H1 (cell line): ENCODE results near the gene GRID2. TPM values are rescaled to one million over a fixed set of nuclear protein-coding genes. Genes with fewer than 3 reads are reported as not detected.

Experiments
- ASH2L ChIP-seq: fragments of 200-600, 300-600 bp; sonication (generic); IDR thresholded peaks from one replicate; pipeline ENCODE4 v1.7.1; 2017; ENCODE audit warnings: low read length
- ATF2 ChIP-seq: IDR thresholded peaks from 2 replicates; pipeline ENCODE4 v1.6.1; 2012; ENCODE audit warnings: low read length, inconsistent platforms
- BCL11A ChIP-seq, 2 experiments: IDR thresholded peaks; one replicate each; pipeline ENCODE4 v1.6.1; 2011; ENCODE audit warnings: low read depth in 2 of 2, low read length in 2 of 2, mild to moderate bottlenecking in 2 of 2
- CEBPB ChIP-seq: IDR thresholded peaks from 2 replicates; pipeline ENCODE4 v1.6.1; 2012; ENCODE audit warnings: low read depth, low read length
- CTBP2 ChIP-seq: IDR thresholded peaks from 2 replicates; pipeline ENCODE4 v1.7.0; 2011; ENCODE audit warnings: borderline replicate concordance, mild to moderate bottlenecking, moderate library complexity, mixed read lengths, low read length; ENCODE audit not compliant: insufficient read depth, insufficient read length
- EGR1 ChIP-seq: IDR thresholded peaks from 2 replicates; pipeline ENCODE4 v1.6.1; 2011; ENCODE audit warnings: low read depth, low read length, borderline replicate concordance
- JUN ChIP-seq: IDR thresholded peaks from 2 replicates; pipeline ENCODE4 v1.6.1; 2011; ENCODE audit warnings: low read depth, mild to moderate bottlenecking, improper control_type of control experiment, low read length
- KDM1A ChIP-seq: fragments of 200-600, 300-600 bp; sonication (generic); IDR thresholded peaks from 2 replicates; pipeline ENCODE4 v1.7.1; 2016; ENCODE audit warnings: mild to moderate bottlenecking, low read length, borderline replicate concordance
- POU5F1 ChIP-seq: IDR thresholded peaks from 2 replicates; pipeline ENCODE4 v1.6.1; 2011; ENCODE audit warnings: low read depth, mild to moderate bottlenecking, low read length, moderate library complexity
- RAD21 ChIP-seq, 2 experiments: IDR thresholded peaks in 1 of 2; conservative IDR thresholded peaks in 1 of 2; 2 replicates each; pipeline ENCODE4 v1.6.1; 2011; ENCODE audit warnings: low read depth in 2 of 2, low read length in 2 of 2, improper control_type of control experiment in 1 of 2, inconsistent platforms in 1 of 2, mild to moderate bottlenecking in 1 of 2, moderate library complexity in 1 of 2
- SAP30 ChIP-seq: fragments of 300-600 bp; sonication (generic); IDR thresholded peaks from 2 replicates; pipeline ENCODE4 v1.7.1; 2012; ENCODE audit warnings: low read length, moderate library complexity, mild to moderate bottlenecking, inconsistent platforms; ENCODE audit not compliant: insufficient read depth, insufficient replicate concordance
- SIN3A ChIP-seq, 2 experiments: IDR thresholded peaks in 1 of 2; conservative IDR thresholded peaks in 1 of 2; 2 replicates each; pipeline ENCODE4 v1.6.1; 2011 to 2012; ENCODE audit warnings: low read length in 2 of 2, improper control_type of control experiment in 1 of 2, low read depth in 1 of 2, mild to moderate bottlenecking in 1 of 2
- SIX5 ChIP-seq: IDR thresholded peaks from 2 replicates; pipeline ENCODE4 v1.6.1; 2011; ENCODE audit warnings: mild to moderate bottlenecking, low read depth, low read length
- SP2 ChIP-seq: IDR thresholded peaks from 2 replicates; pipeline ENCODE4 v1.6.1; 2012; ENCODE audit warnings: mild to moderate bottlenecking, low read length, inconsistent platforms
- SRF ChIP-seq: IDR thresholded peaks from 2 replicates; pipeline ENCODE4 v1.6.1; 2011; ENCODE audit warnings: mild to moderate bottlenecking, low read depth, low read length, moderate library complexity
- polyA plus RNA-seq, 7 experiments: library from polyadenylated mRNA; depleted of rRNA in 3 of 7; stranded (reverse) in 5 of 7; unstranded in 2 of 7; fragments of >200 nt in 5 of 7; fragments of 200-250 nt in 2 of 7; gene quantifications; 1 replicate in 5 of 7; 2 replicates in 1 of 7; 4 replicates in 1 of 7; pipeline versions ENCODE4 v1.2.1 to v1.2.3, GENCODE V29; 2011 to 2013; ENCODE audit warnings: missing spikeins in 2 of 7, mixed read lengths in 2 of 7
- total RNA-seq: library from RNA; stranded (reverse); fragmentation: NEBNext Ultra II Directional; extraction: Animal tissue kit (Norgen Biotek cat#: 25700); gene quantifications from 2 replicates; pipeline ENCODE4 v1.2.1, GENCODE V29; 2021
- TF ChIP-seq, protein P1 (sequence below), 3 experiments: IDR thresholded peaks; 1 replicate in 2 of 3; 2 replicates in 1 of 3; pipeline versions ENCODE4 v1.5.1 to v1.6.1; 2011; ENCODE audit warnings: low read length in 3 of 3, mild to moderate bottlenecking in 3 of 3, inconsistent platforms in 2 of 3, low read depth in 1 of 3, moderate library complexity in 1 of 3; ENCODE audit not compliant: insufficient read depth in 1 of 3; ENCODE audit errors: control extremely low read depth in 1 of 3

The GRID2 gene
- total and polyA plus RNA-seq, 2 of the 8 experiments (the other 6 are each of a cell fraction or from before 2014, with no cell fraction given): 31.1 to 81.9 TPM

DNA sequence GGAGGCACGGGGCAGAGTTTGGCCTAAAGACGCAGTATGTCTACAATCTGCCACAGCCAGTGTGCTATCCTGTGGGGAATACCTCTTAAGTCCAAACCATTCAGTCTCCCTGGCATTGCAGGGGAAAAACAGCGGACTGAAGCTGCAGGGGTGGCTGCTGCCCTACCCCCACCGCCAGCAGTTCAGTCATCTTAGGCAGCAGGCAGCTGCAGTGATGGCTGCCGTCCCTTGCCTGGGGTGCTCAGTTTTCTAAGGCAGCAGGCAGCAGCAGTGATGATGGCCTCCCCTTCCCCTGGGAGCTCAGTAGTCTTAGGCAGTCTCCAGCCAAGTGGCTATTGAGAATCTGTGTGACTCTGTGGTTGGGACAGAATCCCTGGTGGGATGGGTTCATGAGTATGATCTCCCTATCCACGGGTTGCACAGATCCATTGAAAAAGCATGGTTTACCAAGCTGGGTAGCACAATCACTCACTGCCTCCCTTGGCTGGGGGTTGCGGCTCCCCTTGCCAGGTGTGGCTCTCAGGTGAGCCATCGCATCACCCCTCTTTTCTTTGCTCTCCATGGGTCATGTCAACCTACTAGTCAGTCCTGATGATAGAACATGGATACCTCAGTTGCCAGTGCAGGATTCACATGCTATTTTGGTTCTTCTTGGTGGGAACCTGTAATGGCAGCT, 48.9 kb upstream of the GRID2 start (continued):
- TF ChIP-seq RAD21 (IDR thresholded peaks at IDR 0.05 in 1 of 2, conservative IDR thresholded peaks at IDR 0.05 in 1 of 2; ENCODE audit: low read depth in 2 of 2, low read length in 2 of 2) (no peak; a peak in 1 of 4 replicates), JUN (no peak), SIN3A (conservative IDR thresholded peaks at IDR 0.05 in 1 of 2, IDR thresholded peaks at IDR 0.05 in 1 of 2; ENCODE audit: low read depth in 1 of 2, low read length in 2 of 2) (no peak), SP2 (no peak), CEBPB (no peak), CTBP2 (peak; percentile 60), SAP30 (no peak), SRF (no peak), ASH2L (no peak), KDM1A (no peak), BCL11A (IDR thresholded peaks at IDR 0.05; ENCODE audit: low read depth in 2 of 2, low read length in 2 of 2) (no peak), SIX5 (no peak), POU5F1 (peak; percentile 32; the same call in 1 of the 2 replicates), ATF2 (0 out of 2 replicates have a peak, but pooled peaks have one; percentile 14), EGR1 (peak; percentile 58; the same call in 1 of the 2 replicates)
- TF ChIP-seq, protein P1, sequence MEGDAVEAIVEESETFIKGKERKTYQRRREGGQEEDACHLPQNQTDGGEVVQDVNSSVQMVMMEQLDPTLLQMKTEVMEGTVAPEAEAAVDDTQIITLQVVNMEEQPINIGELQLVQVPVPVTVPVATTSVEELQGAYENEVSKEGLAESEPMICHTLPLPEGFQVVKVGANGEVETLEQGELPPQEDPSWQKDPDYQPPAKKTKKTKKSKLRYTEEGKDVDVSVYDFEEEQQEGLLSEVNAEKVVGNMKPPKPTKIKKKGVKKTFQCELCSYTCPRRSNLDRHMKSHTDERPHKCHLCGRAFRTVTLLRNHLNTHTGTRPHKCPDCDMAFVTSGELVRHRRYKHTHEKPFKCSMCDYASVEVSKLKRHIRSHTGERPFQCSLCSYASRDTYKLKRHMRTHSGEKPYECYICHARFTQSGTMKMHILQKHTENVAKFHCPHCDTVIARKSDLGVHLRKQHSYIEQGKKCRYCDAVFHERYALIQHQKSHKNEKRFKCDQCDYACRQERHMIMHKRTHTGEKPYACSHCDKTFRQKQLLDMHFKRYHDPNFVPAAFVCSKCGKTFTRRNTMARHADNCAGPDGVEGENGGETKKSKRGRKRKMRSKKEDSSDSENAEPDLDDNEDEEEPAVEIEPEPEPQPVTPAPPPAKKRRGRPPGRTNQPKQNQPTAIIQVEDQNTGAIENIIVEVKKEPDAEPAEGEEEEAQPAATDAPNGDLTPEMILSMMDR (IDR thresholded peaks at IDR 0.05; ENCODE audit: control extremely low read depth in 1 of 3, insufficient read depth in 1 of 3, low read depth in 1 of 3, low read length in 3 of 3): no peak
